KBM-7 (cell line): ENCODE measurements around the gene GH1.
"Not testable (repeated sequence)": the region's sequence is repeated elsewhere in the genome, so short reads cannot be mapped to it uniquely, and the experiment has no call there.

Experiments
- DNase-seq: peaks from one replicate; pipeline ENCODE4 v3.0.0-alpha.2; 2015
- in situ Hi-C: fragments of 300-500 bp; cut with MboI; formaldehyde crosslinking; loops from 2 replicates; pipeline ENCODE4 v1.14.3; 2020; ENCODE audit warnings: low sequenced_read_pairs, low pct_unique_long_range_greater_than_20kb, mixed read lengths

The GH1 gene

GRCh38 chr17:63910096-63910495, 8.5 kb downstream of the GH1 start:
- no peak for DNase-seq
- in situ Hi-C loops: loop anchor here (25.0 kb wide), 1 partner anchor 377 kb away; no protein-coding TSS in a partner anchor

- DNase-seq: not testable (repeated sequence)
- in situ Hi-C loops: loop anchor here (25.0 kb wide), 1 partner anchor 378 kb away; no protein-coding TSS in a partner anchor
Measured at GRCh38 chr17:63909586-63909985, 9.1 kb downstream of the GH1 start.

DNA sequence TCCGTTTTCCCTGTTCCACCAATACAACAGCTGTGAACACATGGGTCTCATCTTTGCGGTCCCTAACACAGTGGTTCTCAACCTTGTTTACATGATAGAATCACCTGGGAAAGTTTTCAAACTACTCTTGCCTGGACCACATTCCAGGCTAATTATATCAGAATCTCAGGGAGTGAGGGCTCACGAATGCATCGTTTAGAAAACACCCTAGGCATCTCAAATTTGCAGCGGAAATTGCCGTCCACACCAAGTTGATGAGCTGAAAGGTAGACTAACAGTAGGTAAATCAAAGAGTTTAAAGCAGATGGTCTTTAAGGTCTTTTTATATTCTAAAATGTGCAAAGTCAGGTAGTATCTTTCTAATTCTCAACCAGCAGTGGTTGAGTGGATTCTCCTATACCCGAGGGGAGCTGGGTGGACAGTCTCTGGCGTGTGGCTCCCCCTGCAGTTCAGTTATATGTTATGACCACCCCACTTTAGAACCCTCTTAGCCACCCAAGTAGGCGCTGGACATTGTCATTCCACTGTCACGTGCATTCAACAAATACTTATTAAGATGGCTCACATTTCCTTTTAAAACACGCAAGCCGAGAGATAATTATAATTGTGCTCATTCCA, 11.4 kb downstream of the GH1 start:
- DNase-seq: not testable (repeated sequence)
- in situ Hi-C loops: loop anchor here (25.0 kb wide), 1 partner anchor 380 kb away; no protein-coding TSS in a partner anchor

DNA sequence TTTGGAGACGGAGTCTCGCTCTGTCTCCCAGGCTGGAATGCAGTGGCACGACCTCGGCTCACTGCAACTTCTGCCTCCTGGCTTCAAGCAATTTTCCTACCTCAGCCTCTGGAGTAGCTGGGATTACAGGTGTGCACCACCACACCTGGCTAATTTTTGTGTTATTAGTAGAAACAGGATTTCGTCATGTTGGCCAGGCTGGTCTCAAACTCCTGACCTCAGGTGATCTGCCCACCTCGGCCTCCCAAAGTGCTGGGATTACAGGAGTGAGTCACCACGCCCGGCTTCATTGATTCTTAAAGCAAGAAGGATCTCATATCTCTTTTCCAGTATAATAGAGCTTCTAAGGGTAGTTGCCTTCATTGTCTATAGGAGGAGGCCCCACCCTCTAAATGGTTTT, 13.8 kb downstream of the GH1 start:
- DNase-seq: not testable (repeated sequence)
- in situ Hi-C loops: loop anchor here (25.0 kb wide), 1 partner anchor 383 kb away; no protein-coding TSS in a partner anchor

DNA sequence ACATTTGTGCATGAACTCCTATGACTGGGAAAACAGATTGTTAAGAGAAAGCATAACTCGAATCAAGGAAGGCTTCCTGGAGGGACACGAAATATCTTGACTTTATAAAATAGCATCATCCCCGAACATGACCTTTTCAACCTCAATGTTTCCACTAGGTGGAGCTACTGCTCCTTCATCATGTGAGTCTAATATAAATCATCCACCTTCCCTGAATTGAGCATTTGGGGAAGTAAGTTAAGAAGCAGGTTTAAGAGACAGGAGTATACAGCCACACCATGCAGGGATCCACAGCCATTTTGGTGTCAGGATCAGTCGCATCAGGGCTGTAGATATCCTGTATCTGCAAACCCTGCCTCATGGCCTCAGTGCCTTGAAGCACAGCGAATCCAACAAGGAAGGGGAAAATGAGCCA, 14.8 kb downstream of the GH1 start:
- in situ Hi-C loops: loop anchor here (25.0 kb wide), 1 partner anchor 384 kb away; no protein-coding TSS in a partner anchor
- peak; percentile 69 for DNase-seq

- in situ Hi-C loops: loop anchor here (25.0 kb wide), 1 partner anchor 385 kb away; no protein-coding TSS in a partner anchor
- not testable (repeated sequence) for DNase-seq
Measured at GRCh38 chr17:63901971-63902370, 16.7 kb downstream of the GH1 start.

DNA sequence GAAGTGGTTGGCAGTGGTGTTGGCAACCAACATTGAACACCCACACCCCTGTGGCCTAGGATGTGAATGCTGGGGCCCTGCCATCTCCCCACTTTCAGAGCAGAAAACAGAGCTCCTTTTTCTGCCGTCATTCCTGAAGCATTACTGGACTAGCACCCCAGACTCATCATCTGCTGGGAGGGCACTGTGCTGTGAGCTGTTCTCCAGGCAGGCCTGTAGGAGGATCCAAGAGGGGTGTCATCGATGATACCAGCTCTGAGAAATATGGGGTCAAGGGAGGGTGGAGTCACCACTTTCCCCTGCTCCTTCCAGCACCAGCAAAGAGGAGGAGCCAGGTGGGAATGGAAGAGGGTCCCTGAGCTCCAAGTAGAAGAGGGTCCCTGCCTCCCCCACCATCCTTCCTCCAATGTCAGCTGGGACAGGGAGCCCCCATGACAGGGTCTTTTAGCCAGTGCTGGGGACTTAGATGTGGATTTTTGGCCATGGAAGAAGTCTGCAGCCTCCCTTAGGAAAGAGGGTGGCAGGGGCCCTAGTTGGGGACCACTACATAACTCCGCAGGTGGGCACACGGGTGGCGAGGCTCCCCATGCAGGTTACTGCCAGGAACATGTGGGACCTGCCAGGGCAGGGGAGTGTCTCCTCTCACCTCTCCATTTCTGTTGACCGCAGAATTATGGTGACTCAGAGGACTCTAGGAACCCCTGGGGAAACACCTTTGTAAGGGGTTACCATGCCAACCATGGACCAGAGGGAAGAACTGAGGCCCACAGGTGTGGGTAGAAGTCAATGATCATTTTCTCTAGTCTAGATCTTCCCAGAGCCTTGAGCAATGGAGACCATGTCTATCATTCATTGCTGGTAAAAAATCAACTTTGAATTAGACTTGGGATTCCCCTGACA, 19.5 kb downstream of the GH1 start:
- in situ Hi-C loops, DNase-seq: not testable (repeated sequence)

DNA sequence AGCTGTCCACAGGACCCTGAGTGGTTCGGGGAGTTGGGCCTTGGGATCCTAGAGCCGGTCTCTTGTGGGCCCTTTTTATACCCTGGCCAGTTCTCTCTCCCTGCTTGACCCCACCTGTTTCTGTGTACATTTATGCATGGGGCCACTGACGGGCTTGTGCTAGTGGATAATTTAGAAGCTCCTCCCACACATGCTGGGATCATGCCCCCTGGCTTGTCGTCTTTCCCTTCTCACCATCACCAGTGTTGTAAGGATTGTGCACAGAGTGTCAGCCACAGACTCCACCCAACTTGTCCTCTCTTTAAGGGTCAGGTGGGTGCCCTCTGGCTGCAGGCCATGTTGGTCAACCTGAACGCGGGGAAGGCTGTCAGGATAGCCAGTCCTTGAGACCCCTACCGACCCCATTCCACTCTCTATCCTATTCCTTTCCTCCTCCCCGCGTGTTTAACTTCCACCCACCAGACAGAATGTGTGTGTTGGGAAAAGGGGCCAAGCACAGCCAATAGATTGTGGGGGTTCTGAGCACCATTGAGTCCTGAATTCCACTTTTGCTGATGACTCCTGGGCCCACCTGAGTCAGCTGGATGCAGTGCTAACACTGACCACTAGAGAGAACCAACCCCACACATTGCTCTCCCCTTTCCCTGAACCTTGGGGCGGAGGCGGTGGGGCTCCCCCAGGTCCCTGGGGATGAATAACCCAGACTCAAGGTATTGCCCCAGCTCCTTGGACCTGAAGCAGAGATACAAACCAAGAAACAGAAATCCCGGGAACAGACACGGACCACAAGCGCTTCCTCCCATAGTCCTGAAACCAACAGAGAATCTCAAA, 21.9 kb downstream of the GH1 start, which contains the start of gene CSH1:
Gene CSH1 (minus strand): TSS at position 51 of the 831 bp plus-strand sequence. CDS start 63 bp downstream, outside the sequence.
- DNase-seq, in situ Hi-C loops: not testable (repeated sequence)

- in situ Hi-C loops: not testable (repeated sequence)
Measured at GRCh38 chr17:63894821-63895220, 23.8 kb downstream of the GH1 start.

DNA sequence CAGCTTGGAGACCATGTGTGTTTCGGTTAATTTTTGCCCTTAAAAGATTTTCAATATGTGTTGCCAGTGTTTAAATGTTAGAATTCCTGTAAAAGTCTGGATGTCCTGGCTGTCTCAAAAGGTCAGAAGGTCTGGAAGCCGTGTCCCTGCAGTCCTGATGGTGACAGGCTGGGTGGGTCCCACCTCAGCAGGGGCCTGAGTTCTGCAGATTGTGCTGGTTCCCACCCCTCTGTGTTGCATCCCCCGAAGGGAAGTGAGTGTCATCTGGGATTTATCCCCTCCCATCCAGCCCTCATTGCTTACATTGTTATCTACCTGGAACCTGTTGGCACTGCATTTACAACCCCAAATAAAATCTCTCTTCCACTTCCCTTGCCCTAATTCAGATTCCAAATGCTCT, 24.6 kb downstream of the GH1 start:
- DNase-seq, in situ Hi-C loops: not testable (repeated sequence)

More at GRCh38 chr17:63894821-63895220, 23.8 kb downstream of the GH1 start:
- not testable (repeated sequence) for DNase-seq

DNA sequence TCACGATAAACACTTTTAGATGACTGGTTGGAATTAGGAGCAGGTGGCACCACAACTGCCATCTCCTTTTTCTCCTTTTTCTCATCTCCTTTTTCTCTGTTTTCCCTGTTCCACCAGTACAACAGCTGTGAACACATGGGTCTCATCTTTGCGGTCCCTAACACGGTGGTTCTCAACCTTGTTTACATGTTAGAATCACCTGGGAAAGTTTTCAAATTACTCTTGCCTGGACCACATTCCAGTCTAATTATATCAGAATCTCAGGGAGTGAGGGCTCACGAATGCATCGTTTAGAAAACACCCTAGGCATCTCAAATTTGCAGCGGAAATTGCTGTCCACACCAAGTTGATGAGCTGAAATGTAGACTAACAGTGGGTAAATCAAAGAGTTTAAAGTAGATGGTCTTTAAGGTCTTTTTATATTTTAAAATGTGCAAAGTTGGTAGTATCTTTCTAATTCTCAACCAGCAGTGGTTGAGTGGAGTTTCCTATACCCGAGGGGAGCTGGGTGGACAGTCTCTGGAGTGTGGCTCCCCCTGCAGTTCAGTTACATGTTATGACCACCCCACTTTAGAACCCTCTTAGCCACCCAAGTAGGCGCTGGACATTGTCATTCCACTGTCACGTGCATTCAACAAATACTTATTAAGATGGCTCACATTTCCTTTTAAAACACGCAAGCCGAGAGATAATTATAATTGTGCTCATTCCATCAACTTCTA, 26.2 kb downstream of the GH1 start:
- in situ Hi-C loops: not testable (repeated sequence)
- peak; percentile 39 for DNase-seq

GRCh38 chr17:63889026-63889848, 29.4 kb downstream of the GH1 start:
- DNase-seq: peak; percentile 68

GRCh38 chr17:63885119-63885518, 33.5 kb downstream of the GH1 start:
- DNase-seq, in situ Hi-C loops: not testable (repeated sequence)

More at GRCh38 chr17:63889026-63889848, 29.4 kb downstream of the GH1 start:
- in situ Hi-C loops: not testable (repeated sequence)

DNA sequence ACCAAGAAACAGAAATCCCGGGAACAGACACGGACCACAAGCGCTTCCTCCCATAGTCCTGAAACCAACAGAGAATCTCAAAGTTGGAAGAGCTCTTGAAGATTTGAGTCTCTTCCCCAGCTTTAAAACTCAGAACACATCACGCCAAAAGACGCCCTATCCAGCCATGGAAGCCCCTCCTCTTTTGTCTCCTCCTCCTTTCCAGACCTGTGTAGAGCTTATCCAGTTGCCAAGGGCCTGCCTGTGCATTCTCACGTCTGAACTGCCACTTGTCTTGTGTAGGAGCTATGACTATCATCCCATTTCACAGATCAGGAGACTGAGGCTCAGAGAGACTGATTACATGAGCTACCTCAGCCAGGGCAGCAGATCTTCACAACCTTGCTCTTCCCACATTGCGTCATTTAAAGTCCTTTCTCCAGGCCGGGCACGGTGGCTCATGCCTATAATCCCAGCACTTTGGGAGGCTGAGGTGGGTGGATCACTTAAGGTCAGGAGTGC, 36.0 kb downstream of the GH1 start:
- in situ Hi-C loops, DNase-seq: not testable (repeated sequence)

GRCh38 chr17:63881935-63882601, 36.6 kb downstream of the GH1 start, which contains the start of gene GH2:
Gene GH2, minus strand, starts transcription at chr17:63881944. Its CDS starts 143 bp downstream, at chr17:63881801.
- in situ Hi-C loops: no loop called here
- peak; percentile 76 for DNase-seq

DNA sequence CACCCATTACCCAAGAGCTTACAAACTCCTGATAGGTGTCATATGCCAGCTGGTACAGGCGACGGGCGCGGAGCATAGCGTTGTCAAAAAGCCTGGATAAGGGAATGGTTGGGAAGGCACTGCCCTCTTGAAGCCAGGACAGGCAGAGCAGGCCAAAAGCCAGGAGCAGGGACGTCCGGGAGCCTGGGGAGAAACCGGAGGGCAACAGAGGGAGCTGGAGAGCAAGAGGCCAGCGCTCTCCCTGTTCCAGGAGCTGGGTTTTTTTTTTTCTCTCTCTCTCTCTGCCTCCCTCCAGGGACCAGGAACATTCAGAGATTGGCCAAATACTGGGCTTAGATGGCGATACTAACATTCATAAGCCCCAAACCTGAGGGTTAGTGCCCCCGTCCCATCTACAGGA, 37.3 kb downstream of the GH1 start:
- DNase-seq, in situ Hi-C loops: not testable (repeated sequence)

DNA sequence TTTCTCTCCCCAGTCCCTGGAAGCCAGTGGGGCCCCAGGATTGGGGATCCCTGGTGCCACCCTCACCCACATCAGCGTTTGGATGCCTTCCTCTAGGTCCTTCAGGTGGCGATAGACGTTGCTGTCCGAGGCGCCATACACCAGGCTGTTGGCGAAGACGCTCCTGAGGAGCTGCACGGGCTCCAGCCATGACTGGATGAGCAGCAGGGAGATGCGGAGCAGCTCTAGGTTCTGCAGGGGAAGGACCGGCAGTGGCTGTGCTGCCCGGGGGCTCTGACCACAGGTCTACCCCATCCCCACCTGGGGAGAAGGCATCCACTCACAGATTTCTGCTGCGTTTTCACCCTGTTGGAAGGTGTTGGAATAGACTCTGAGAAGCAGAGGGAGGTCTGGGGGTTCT, 37.9 kb downstream of the GH1 start:
- no peak for DNase-seq
- in situ Hi-C loops: no loop called here
